Hepatocyte (in vitro differentiated cells): ENCODE results near the gene BPIFB6. TPM values are rescaled to one million over a fixed set of nuclear protein-coding genes. Genes with fewer than 3 reads are reported as not detected.

ENCODE experiments used
- DNase-seq: peaks from one replicate; pipeline ENCODE4 v3.0.0-alpha.2; 2016; ENCODE audit warnings: low spot score
- H2AFZ ChIP-seq: fragments of 200-600 bp; sonication (generic); 2 replicates; pipeline ENCODE4 v1.6.0; 2016; ENCODE audit warnings: antibody characterized with exemption, mild to moderate bottlenecking
- H3K27ac ChIP-seq: fragments of 200-600 bp; sonication (generic); 2 replicates; pipeline ENCODE4 v1.5.1; 2016; ENCODE audit warnings: mild to moderate bottlenecking
- H3K27me3 ChIP-seq: fragments of 200-600 bp; sonication (generic); 2 replicates; pipeline ENCODE4 v1.6.1; 2016
- H3K36me3 ChIP-seq: fragments of 200-600 bp; sonication (generic); replicated peaks from 2 replicates; pipeline ENCODE4 v1.5.1; 2016; ENCODE audit warnings: low read depth; ENCODE audit not compliant: insufficient read depth
- H3K4me1 ChIP-seq: fragments of 200-600 bp; sonication (generic); 2 replicates; pipeline ENCODE4 v1.5.1; 2016; ENCODE audit warnings: mild to moderate bottlenecking, moderate library complexity; ENCODE audit not compliant: insufficient read depth
- H3K4me2 ChIP-seq: fragments of 200-600 bp; sonication (generic); 2 replicates; pipeline ENCODE4 v1.6.0; 2016
- H3K4me3 ChIP-seq: fragments of 200-600 bp; sonication (generic); 2 replicates; pipeline ENCODE4 v1.5.1; 2016; ENCODE audit warnings: mild to moderate bottlenecking
- H3K79me2 ChIP-seq: fragments of 200-600 bp; sonication (generic); 2 replicates; pipeline ENCODE4 v1.6.0; 2017; ENCODE audit warnings: mild to moderate bottlenecking
- H3K9me2 ChIP-seq: fragments of 200-600 bp; sonication (generic); replicated peaks from 2 replicates; pipeline ENCODE4 v1.6.0; 2017; ENCODE audit warnings: mild to moderate bottlenecking; ENCODE audit not compliant: insufficient read depth
- H3K9me3 ChIP-seq: fragments of 200-600 bp; sonication (generic); 2 replicates; pipeline ENCODE4 v1.5.1; 2016; ENCODE audit warnings: low read depth, mild to moderate bottlenecking
- H4K20me1 ChIP-seq: fragments of 200-600 bp; sonication (generic); 2 replicates; pipeline ENCODE4 v1.6.0; 2016; ENCODE audit warnings: mild to moderate bottlenecking; ENCODE audit not compliant: insufficient read depth, poor library complexity, severe bottlenecking
- CTCF ChIP-seq: fragments of 200-600 bp; sonication (generic); IDR thresholded peaks from 2 replicates; pipeline ENCODE4 v1.5.1; 2016; ENCODE audit warnings: antibody characterized with exemption, mild to moderate bottlenecking; ENCODE audit not compliant: poor library complexity
- EZH2 ChIP-seq: fragments of 200-600 bp; sonication (generic); IDR thresholded peaks from 2 replicates; pipeline ENCODE4 v1.6.1; 2016; ENCODE audit warnings: antibody characterized with exemption, mild to moderate bottlenecking, borderline replicate concordance
- EZH2phosphoT487 ChIP-seq: fragments of 200-600 bp; sonication (generic); IDR thresholded peaks from one replicate; pipeline ENCODE4 v1.6.1; 2018; ENCODE audit warnings: antibody characterized with exemption, mild to moderate bottlenecking, low read depth, moderate library complexity; ENCODE audit not compliant: unreplicated experiment, severe bottlenecking
- WGBS: methylation state at CpG from one replicate; pipeline ENCODE4 v1.1.6; 2016; ENCODE audit warnings: low lambda C conversion rate; ENCODE audit errors: missing lambda C conversion rate; 5-methylcytosine and 5-hydroxymethylcytosine counted together
- polyA plus RNA-seq: library from polyadenylated mRNA; unstranded; fragments of >200 nt; fragmentation: Nextera tagmentation; extraction: Ambion mirVana; gene quantifications from 2 replicates; pipeline ENCODE4 v1.2.1, GENCODE V29; 2016
- total RNA-seq: library from RNA; depleted of rRNA; stranded (reverse); fragments of >200 nt; gene quantifications from 2 replicates; pipeline ENCODE4 v1.2.3, GENCODE V29; 2014

BPIFB6 gene
- total and polyA plus RNA-seq, 2 experiments from 2014 or later: not detected

DNA sequence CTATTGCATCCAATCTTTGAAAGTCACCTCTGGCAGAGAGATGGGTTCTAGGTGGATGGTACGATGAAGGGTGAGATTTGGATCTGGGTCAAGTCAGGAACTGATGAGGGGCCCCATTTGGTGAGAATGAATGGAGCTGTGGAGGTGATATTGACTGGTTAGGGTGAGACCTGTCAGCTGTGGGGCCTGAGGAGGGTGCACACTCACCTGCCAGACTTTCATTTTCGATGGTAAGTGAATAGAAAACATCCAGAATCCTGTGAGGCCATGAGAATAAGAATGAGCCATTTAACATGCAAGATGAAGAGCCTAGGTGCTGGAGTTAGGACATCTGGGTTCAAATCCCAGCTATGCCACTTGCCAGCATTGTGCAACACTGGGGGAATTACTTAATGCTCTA lies 34.0 kb upstream of the BPIFB6 start:
- no peaks in the 10 kb centered on the region for H3K9me3 ChIP-seq
- H3K79me2 ChIP-seq: no peaks in the 10 kb centered on the region
- H3K4me3 ChIP-seq: no peak overlapping the region
- no peak overlapping the region for H2AFZ ChIP-seq
- H3K36me3 ChIP-seq: no peaks in the 10 kb centered on the region
- peaks cover 3% of the 10 kb centered on the region for H3K27me3 ChIP-seq
- no peak overlapping the region for H3K27ac ChIP-seq
- 89% methylated on average over 2 of the region's 2 CpGs for WGBS
- TF ChIP-seq EZH2phosphoT487 (no peak), CTCF (no peak), EZH2 (no peak)
- H3K4me2 ChIP-seq: no peak overlapping the region
- H3K9me2 ChIP-seq: no peaks in the 10 kb centered on the region
- no peak for DNase-seq
- no peaks in the 10 kb centered on the region for H3K4me1 ChIP-seq
- H4K20me1 ChIP-seq: no peaks in the 10 kb centered on the region

DNA sequence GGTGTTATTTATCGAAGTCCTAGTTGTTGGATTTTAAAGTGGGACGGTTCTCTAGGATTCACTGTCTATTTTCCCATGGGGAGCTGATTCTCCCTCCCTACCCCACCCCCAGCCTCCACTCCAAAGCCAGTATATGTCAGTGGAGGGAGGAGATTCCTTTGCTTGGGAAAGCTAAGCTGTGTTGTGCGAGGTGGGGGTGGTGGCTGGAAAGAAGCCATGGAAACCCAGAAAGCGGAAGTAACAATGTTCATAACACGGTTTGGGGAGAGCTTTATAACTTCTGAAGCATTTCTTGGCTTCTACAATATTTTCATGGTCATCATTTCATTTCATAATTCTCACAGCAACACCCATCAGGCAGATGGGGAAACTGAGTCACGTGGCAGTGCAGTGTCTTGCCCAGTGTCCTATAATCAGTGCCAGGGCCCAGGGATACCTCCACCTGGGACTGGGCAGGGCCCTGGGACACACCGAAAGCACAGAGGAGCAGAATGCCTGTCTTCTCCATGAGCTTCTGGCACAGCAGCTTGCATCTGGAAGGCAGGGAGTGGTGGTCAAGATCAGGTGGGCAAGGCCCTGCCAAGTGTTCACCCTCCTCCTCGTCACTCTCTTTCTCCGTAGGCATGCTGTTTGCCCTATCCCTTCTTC lies 31.7 kb upstream of the BPIFB6 start:
- no peak overlapping the region for H3K27ac ChIP-seq
- no peaks in the 10 kb centered on the region for H3K79me2 ChIP-seq
- TF ChIP-seq EZH2phosphoT487: no peak
- TF ChIP-seq CTCF: no peak
- TF ChIP-seq EZH2: no peak
- no peaks in the 10 kb centered on the region for H3K4me1 ChIP-seq
- H2AFZ ChIP-seq: no peak overlapping the region
- DNase-seq: no peak
- WGBS: 87% methylated on average over 9 of the region's 9 CpGs
- no peak overlapping the region for H3K4me3 ChIP-seq
- no peak overlapping the region for H3K4me2 ChIP-seq
- no peaks in the 10 kb centered on the region for H3K9me2 ChIP-seq
- H3K27me3 ChIP-seq: peaks cover 3% of the 10 kb centered on the region
- H3K36me3 ChIP-seq: no peaks in the 10 kb centered on the region
- no peaks in the 10 kb centered on the region for H4K20me1 ChIP-seq
- H3K9me3 ChIP-seq: no peaks in the 10 kb centered on the region

DNA sequence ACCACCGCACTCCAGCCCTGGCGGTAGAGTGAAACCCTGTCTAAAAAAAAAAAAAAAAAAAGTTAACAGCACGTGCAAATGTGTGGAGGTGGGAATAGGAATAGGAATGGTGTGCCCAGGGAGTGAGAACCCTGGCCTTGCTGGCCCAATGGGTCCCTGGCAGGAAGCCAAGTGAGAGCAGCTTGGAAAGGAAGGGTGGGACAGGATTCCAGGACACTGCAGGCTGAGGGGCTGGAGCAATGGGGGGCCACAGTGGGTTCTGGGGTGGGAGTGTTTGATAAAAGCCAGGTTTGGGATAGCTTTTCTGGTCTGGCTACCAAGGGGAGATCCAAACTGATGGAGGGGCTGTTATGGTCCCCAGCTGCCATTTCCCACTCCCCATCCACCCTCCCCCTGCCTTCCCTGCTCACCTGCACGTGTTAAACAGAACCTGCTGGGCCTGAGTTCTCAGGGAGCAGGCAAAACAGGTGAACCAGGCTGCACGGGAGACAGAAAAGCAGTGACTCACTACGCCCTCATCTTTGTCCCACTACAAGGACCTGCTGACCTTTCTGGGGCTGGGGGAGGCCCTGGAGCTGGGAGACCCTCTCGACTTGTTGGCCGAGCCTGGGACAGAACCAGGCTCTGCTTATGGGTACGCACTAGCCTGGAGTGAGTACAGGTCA lies 30.5 kb upstream of the BPIFB6 start:
- TF ChIP-seq EZH2: no peak
- TF ChIP-seq EZH2phosphoT487: no peak
- TF ChIP-seq CTCF: no peak
- no peak overlapping the region for H2AFZ ChIP-seq
- H3K36me3 ChIP-seq: no peaks in the 10 kb centered on the region
- 64% methylated on average over 9 of the region's 9 CpGs for WGBS
- H3K27me3 ChIP-seq: peaks cover 3% of the 10 kb centered on the region
- no peak for DNase-seq
- no peaks in the 10 kb centered on the region for H3K4me1 ChIP-seq
- no peaks in the 10 kb centered on the region for H3K9me2 ChIP-seq
- H3K4me3 ChIP-seq: no peak overlapping the region
- no peaks in the 10 kb centered on the region for H4K20me1 ChIP-seq
- H3K79me2 ChIP-seq: no peaks in the 10 kb centered on the region
- H3K27ac ChIP-seq: no peak overlapping the region
- H3K4me2 ChIP-seq: no peak overlapping the region
- H3K9me3 ChIP-seq: no peaks in the 10 kb centered on the region
